ENCODE measurements around the gene FGD6. TPM values are rescaled to one million over a fixed set of nuclear protein-coding genes. Genes with fewer than 3 reads are reported as not detected.

The FGD6 gene
- total and polyA plus RNA-seq, 12 donors = 1.2 to 33.4 (median 21.6) TPM

DNA sequence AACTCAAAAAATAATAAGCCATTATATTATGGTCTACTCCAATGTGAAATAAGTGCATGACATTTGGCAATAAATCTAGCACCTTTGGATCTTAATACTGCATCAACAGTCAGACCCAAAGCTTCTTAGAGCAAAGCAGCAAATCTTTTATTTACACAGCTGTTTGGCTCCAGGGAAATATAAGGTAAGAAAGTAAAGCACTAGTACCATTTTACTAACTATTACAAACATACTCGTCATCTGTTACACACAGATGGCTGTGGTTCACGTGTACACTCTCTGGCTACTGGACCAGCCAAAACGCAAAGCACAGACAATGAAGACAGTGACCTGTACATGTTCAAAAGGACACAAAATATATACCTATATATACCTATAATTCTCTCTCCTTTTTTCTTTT is 2.8 kb downstream of the FGD6 start:
- 87 to 89% methylated on average over 3 of the region's 3 CpGs for WGBS, 2 donors
- no peak for ATAC-seq
- intact Hi-C loops (cut with DNase I) = loop anchor here in 5 of 10 donors (10.0 kb wide), 4 partner anchors 70 to 320 kb away; no protein-coding TSS in a partner anchor

DNA sequence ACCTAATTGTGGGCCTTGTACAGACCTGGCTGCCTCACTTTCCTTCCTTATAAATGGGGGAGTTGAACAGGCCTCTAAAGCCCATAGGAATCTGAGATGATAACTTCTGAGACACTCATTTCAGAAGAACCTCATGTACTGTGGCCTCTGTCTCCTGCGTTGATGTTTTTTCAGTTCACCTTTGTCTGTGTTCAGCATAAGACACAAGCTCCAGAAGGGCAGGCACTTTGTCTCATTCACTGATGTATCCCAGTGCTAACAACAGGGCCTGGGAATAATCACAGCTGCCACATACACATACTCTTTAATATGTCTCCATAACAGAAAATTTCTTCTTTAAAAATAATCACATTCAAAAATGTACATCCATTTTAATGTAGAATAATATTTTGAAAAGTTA is 3.3 kb downstream of the FGD6 start:
- H3K27me3 ChIP-seq = no peaks in the 10 kb centered on the region
- H3K27ac ChIP-seq = peak overlapping the region in 4 of 10 donors; percentile 22 to 31 (median 26)
- H3K4me1 ChIP-seq = peaks cover 0 to 46% (median 19%) of the 10 kb centered on the region in 9 donors
- no peak overlapping the region for H3K4me3 ChIP-seq
- DNase-seq (no peak), ATAC-seq (no peak)
- 48 to 60% methylated on average over 1 of the region's 1 CpG for WGBS, 2 donors
- TF ChIP-seq, protein P1, sequence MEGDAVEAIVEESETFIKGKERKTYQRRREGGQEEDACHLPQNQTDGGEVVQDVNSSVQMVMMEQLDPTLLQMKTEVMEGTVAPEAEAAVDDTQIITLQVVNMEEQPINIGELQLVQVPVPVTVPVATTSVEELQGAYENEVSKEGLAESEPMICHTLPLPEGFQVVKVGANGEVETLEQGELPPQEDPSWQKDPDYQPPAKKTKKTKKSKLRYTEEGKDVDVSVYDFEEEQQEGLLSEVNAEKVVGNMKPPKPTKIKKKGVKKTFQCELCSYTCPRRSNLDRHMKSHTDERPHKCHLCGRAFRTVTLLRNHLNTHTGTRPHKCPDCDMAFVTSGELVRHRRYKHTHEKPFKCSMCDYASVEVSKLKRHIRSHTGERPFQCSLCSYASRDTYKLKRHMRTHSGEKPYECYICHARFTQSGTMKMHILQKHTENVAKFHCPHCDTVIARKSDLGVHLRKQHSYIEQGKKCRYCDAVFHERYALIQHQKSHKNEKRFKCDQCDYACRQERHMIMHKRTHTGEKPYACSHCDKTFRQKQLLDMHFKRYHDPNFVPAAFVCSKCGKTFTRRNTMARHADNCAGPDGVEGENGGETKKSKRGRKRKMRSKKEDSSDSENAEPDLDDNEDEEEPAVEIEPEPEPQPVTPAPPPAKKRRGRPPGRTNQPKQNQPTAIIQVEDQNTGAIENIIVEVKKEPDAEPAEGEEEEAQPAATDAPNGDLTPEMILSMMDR (IDR thresholded peaks at IDR 0.05) = no peak
- H3K9me3 ChIP-seq = no peaks in the 10 kb centered on the region
- no peaks in the 10 kb centered on the region for H3K36me3 ChIP-seq
- intact Hi-C loops (cut with DNase I) = loop anchor here in 5 of 10 donors (10.0 kb wide), 4 partner anchors 69 to 321 kb away; no protein-coding TSS in a partner anchor

More for the DNA sequence above, 2.8 kb downstream of the FGD6 start:
- Histone ChIP-seq H3K27me3 (no peaks in the 10 kb centered on the region), H3K4me1 (peaks cover 0 to 52% (median 24%) of the 10 kb centered on the region in 9 donors), H3K9me3 (no peaks in the 10 kb centered on the region), H3K27ac (peak overlapping the region in 1 of 10 donors; percentile 28), H3K36me3 (no peaks in the 10 kb centered on the region), H3K4me3 (no peak overlapping the region)
- no peak for DNase-seq
- TF ChIP-seq, protein P1 (IDR thresholded peaks at IDR 0.05) = no peak

DNA sequence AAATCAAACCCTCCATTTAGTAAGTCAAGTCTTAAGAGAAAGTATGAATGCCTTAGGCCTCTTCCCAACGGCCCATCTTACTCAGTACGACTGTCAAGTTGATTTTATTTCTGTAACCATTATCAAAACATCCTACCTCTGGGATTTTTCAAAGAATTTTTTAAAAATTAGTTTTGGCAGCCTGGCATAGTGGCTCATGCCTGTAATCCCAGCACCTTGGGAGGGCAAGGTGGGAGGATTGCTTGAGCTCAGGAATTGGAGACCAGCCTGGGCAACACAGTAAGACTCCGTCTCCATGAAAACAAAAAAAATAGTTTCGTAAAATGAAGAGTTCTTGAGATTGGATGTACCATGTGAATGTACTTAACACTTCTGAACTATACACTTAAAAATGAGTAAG is 4.1 kb downstream of the FGD6 start:
- Histone ChIP-seq H3K36me3 (no peaks in the 10 kb centered on the region), H3K27ac (no peak overlapping the region), H3K27me3 (no peaks in the 10 kb centered on the region), H3K4me3 (no peak overlapping the region), H3K9me3 (no peaks in the 10 kb centered on the region), H3K4me1 (peaks cover 0 to 41% (median 17%) of the 10 kb centered on the region in 9 donors)
- DNase-seq (no peak), ATAC-seq (no peak)
- intact Hi-C loops (cut with DNase I) = loop anchor here in 5 of 10 donors (10.0 kb wide), 4 partner anchors 68 to 322 kb away; no protein-coding TSS in a partner anchor
- WGBS, 2 donors = 86 to 87% methylated on average over 4 of the region's 4 CpGs
- TF ChIP-seq, protein P1 (IDR thresholded peaks at IDR 0.05) = no peak

DNA sequence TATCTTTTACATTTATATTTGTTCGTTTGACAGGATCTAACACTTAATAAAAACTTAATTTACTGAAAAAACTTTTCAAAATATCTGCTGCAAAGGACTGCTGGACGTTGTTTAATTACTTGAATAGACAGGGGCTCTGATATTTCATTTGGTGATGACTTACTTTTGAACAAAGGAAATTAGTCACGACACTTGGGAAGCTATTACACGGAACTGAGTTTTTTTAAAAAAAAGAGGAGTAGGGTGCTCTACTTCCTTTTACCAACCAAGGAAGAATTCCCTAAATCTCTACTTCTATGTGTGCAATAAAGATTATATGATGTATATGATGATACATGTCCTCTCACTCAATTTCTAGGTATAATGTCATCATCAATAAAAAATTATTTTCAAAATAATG is 4.7 kb downstream of the FGD6 start:
- intact Hi-C loops (cut with DNase I) = loop anchor here in 5 of 10 donors (10.0 kb wide), 4 partner anchors 68 to 322 kb away; no protein-coding TSS in a partner anchor
- ATAC-seq = no peak
- TF ChIP-seq, protein P1 (IDR thresholded peaks at IDR 0.05) = no peak
- WGBS, 2 donors = 65 to 71% methylated on average over 4 of the region's 4 CpGs
- Histone ChIP-seq H3K27me3 (no peaks in the 10 kb centered on the region), H3K9me3 (no peaks in the 10 kb centered on the region), H3K4me1 (peaks cover 0 to 41% (median 17%) of the 10 kb centered on the region in 9 donors), H3K36me3 (no peaks in the 10 kb centered on the region), H3K27ac (no peak overlapping the region), H3K4me3 (no peak overlapping the region)
- no peak for DNase-seq
